ENCODE data around the gene MPL.

The MPL gene

DNA sequence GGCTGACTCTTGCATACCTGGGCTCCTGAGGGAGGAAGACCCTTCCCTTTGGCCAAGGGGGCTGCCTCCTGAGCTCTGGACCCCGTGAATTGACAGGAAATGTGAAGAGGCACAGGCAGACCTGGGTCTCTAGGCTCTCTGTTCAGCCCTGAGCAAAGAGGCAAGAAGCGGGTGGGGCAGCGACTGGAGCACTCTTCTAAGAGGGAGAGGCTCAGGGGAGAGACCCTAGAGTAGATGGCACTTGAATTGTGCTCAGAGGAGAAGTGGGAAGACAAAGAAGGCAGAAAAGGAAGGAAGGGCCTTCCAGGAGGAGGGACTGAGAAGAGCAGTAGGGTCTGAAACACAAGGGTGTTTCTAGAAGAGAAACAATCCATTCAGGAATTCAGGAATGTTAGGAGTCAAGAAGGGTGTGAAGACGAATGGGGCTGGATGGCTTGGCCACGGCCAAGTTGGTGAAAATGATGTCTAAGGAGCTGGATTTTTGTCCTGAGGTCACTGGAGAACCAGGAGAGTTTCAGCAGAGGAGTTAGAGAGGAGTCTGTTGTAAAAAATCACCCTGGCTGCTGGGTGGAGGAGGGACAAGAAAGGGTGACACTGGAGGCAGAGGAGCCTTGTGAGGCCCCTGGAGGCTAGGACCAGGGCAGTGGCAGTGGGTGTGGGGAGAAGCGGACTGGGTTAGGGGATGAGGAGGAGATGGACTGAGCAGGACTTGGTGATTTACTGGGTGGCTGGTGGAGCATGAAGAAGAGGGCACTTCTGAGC lies 31.5 kb upstream of the MPL start:
- CTCF ChIA-PET: interaction anchor here (0.7 kb wide), 1 partner anchor 109 kb away, joined by 3 read pairs; no protein-coding TSS in a partner anchor

DNA sequence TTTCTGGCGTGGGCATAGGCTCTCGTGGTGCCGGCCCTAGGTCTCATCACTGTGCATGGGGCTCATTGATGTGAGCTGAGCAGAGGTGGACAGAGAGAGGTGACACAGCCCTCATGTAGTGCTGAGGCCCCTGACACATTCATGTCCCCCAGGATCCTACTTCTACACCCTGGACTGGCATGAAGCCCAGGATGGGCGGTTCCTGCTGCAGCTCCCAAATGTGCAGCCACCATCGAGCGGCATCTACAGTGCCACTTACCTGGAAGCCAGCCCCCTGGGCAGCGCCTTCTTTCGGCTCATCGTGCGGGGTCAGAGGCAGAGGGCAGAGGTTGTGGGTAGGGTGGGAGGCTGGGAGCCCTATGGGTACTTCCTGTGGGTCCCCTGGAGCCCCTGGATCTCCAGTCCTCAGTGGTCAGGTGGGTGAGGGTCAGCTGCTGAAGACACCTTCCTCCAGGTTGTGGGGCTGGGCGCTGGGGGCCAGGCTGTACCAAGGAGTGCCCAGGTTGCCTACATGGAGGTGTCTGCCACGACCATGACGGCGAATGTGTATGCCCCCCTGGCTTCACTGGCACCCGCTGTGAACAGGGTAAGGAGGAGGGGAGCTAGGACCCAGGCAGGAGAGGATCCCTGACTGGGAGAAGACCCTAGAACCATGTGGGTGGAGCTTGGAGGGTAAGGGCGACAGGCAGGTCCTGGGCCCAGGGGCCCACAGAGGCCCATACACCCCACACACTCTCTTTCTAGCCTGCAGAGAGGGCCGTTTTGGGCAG lies 30.7 kb upstream of the MPL start:
- 99% methylated on average over 12 of the region's 17 CpGs for WGBS (ENCODE audit: insufficient coverage)
- POLR2A ChIA-PET: no interaction called here
- DNase-seq: no peak
- H3K9me3 ChIP-seq (ENCODE audit: control extremely low read depth in 1 of 5, control insufficient read depth in 4 of 5, insufficient read depth in 2 of 5, low read depth in 1 of 5, low read length in 4 of 5): no peaks in the 10 kb centered on the region
- H3K4me3 ChIP-seq (ENCODE audit: control insufficient read depth in 1 of 7, extremely low read depth in 1 of 7, insufficient read depth in 4 of 7, low read depth in 2 of 7, low read length in 6 of 7): no peak overlapping the region
- peaks cover 0 to 31% (median 20%) of the 10 kb centered on the region in 4 experiments for H3K4me1 ChIP-seq (ENCODE audit: control extremely low read depth in 1 of 4, control insufficient read depth in 4 of 4, insufficient read depth in 4 of 4, low read length in 3 of 4)
- H3K36me3 ChIP-seq (ENCODE audit: control insufficient read depth in 4 of 4, insufficient read depth in 4 of 4, low read length in 3 of 4): peaks cover 2 to 55% (median 30%) of the 10 kb centered on the region in 4 experiments
- CTCF ChIA-PET: interaction anchor here (1.3 to 1.5 kb wide), 2 partner anchors 22 to 62 kb away, joined by 3 to 5 read pairs; no protein-coding TSS in a partner anchor
- no peak overlapping the region for H3K27ac ChIP-seq (ENCODE audit: insufficient read depth in 1 of 2, low read depth in 1 of 2, low read length in 2 of 2, poor library complexity in 1 of 2, severe bottlenecking in 2 of 2)
- no peaks in the 10 kb centered on the region for H3K27me3 ChIP-seq (replicated peaks in 2 of 5; ENCODE audit: control insufficient read depth in 4 of 5, insufficient read depth in 5 of 5, low read length in 4 of 5)

More for the DNA sequence above, 31.5 kb upstream of the MPL start:
- H3K27me3 ChIP-seq (replicated peaks in 2 of 5; ENCODE audit: control insufficient read depth in 4 of 5, insufficient read depth in 5 of 5, low read length in 4 of 5): no peaks in the 10 kb centered on the region
- H3K4me1 ChIP-seq (ENCODE audit: control extremely low read depth in 1 of 4, control insufficient read depth in 4 of 4, insufficient read depth in 4 of 4, low read length in 3 of 4): peaks cover 0 to 36% (median 25%) of the 10 kb centered on the region in 4 experiments
- POLR2A ChIA-PET: interaction anchor here (1.0 kb wide), 1 partner anchor 70 kb away, joined by 3 read pairs; no protein-coding TSS in a partner anchor
- no peak for DNase-seq
- peaks cover 2 to 47% (median 26%) of the 10 kb centered on the region in 4 experiments for H3K36me3 ChIP-seq (ENCODE audit: control insufficient read depth in 4 of 4, insufficient read depth in 4 of 4, low read length in 3 of 4)
- H3K4me3 ChIP-seq (ENCODE audit: control insufficient read depth in 1 of 7, extremely low read depth in 1 of 7, insufficient read depth in 4 of 7, low read depth in 2 of 7, low read length in 6 of 7): no peak overlapping the region
- H3K27ac ChIP-seq (ENCODE audit: insufficient read depth in 1 of 2, low read depth in 1 of 2, low read length in 2 of 2, poor library complexity in 1 of 2, severe bottlenecking in 2 of 2): no peak overlapping the region
- 96% methylated on average over 6 of the region's 6 CpGs for WGBS (ENCODE audit: insufficient coverage)
- no peaks in the 10 kb centered on the region for H3K9me3 ChIP-seq (ENCODE audit: control extremely low read depth in 1 of 5, control insufficient read depth in 4 of 5, insufficient read depth in 2 of 5, low read depth in 1 of 5, low read length in 4 of 5)

DNA sequence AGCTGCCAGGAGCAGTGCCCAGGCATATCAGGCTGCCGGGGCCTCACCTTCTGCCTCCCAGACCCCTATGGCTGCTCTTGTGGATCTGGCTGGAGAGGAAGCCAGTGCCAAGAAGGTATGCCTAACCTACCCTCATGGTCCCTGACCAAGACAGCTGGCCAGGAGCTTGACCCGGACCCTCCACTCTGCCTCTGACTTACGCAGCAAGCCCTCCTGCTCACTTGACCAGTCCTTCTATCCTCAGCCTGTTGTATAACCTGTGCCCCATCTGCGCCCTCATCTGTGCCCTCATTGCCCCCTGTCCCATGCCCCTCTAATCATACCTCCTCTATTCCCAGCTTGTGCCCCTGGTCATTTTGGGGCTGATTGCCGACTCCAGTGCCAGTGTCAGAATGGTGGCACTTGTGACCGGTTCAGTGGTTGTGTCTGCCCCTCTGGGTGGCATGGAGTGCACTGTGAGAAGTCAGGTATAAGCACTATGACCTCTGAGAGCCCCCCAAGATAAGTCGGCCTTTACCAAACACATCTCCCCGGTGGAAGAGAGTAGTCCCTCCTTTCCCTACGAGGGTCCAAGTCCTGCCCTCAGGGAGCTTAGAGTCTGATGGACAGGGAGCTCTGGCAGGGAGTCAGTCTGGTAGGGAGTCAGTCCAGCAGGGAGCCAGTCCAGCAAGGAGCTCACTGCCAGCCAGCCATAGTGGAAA lies 30.0 kb upstream of the MPL start:
- Histone ChIP-seq H3K27ac (ENCODE audit: insufficient read depth in 1 of 2, low read depth in 1 of 2, low read length in 2 of 2, poor library complexity in 1 of 2, severe bottlenecking in 2 of 2) (no peak overlapping the region), H3K4me1 (ENCODE audit: control extremely low read depth in 1 of 4, control insufficient read depth in 4 of 4, insufficient read depth in 4 of 4, low read length in 3 of 4) (peaks cover 0 to 24% (median 14%) of the 10 kb centered on the region in 4 experiments), H3K36me3 (ENCODE audit: control insufficient read depth in 4 of 4, insufficient read depth in 4 of 4, low read length in 3 of 4) (peaks cover 4 to 62% (median 34%) of the 10 kb centered on the region in 4 experiments), H3K27me3 (replicated peaks in 2 of 5; ENCODE audit: control insufficient read depth in 4 of 5, insufficient read depth in 5 of 5, low read length in 4 of 5) (no peaks in the 10 kb centered on the region), H3K4me3 (ENCODE audit: control insufficient read depth in 1 of 7, extremely low read depth in 1 of 7, insufficient read depth in 4 of 7, low read depth in 2 of 7, low read length in 6 of 7) (no peak overlapping the region), H3K9me3 (ENCODE audit: control extremely low read depth in 1 of 5, control insufficient read depth in 4 of 5, insufficient read depth in 2 of 5, low read depth in 1 of 5, low read length in 4 of 5) (no peaks in the 10 kb centered on the region)
- ChIA-PET POLR2A (no interaction called here), CTCF (interaction anchor here (1.3 to 1.5 kb wide), 2 partner anchors 22 to 61 kb away, joined by 3 to 5 read pairs; no protein-coding TSS in a partner anchor)
- DNase-seq: no peak
- 99% methylated on average over 9 of the region's 9 CpGs for WGBS (ENCODE audit: insufficient coverage)

DNA sequence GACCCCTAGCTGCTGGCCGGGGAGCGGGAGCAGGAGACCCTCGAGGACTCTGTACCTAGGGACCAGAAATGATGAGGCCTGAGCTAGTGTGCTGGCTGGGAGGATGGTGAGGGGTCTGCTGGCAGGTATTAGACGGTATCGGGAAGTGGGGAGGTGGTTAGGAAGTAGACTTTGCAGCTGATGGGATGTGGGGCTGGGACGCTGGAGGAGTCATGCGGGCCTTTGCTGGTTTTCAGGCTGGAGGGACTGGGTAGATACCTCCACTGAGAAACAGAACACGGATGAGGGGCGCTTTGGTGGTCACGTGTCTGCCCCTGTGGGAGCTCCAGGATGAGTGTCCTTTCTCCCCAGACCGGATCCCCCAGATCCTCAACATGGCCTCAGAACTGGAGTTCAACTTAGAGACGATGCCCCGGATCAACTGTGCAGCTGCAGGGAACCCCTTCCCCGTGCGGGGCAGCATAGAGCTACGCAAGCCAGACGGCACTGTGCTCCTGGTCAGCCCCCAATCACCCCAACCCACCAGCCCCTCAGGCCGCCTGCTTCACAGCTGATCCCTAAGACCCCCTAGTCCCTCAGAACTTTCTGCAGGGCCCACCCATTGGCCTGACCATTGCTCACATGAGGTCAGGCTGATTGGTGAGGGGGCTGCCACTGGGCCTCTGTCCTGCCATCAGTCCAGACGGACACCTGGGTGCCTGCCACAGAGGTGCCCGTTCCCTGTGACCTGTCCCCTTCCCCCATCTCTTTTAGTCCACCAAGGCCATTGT lies 28.8 kb upstream of the MPL start:
- POLR2A ChIA-PET: no interaction called here
- Histone ChIP-seq H3K36me3 (ENCODE audit: control insufficient read depth in 4 of 4, insufficient read depth in 4 of 4, low read length in 3 of 4) (peaks cover 4 to 74% (median 41%) of the 10 kb centered on the region in 4 experiments), H3K9me3 (ENCODE audit: control extremely low read depth in 1 of 5, control insufficient read depth in 4 of 5, insufficient read depth in 2 of 5, low read depth in 1 of 5, low read length in 4 of 5) (no peaks in the 10 kb centered on the region), H3K4me1 (ENCODE audit: control extremely low read depth in 1 of 4, control insufficient read depth in 4 of 4, insufficient read depth in 4 of 4, low read length in 3 of 4) (peaks cover 0 to 13% (median 9%) of the 10 kb centered on the region in 4 experiments), H3K27ac (ENCODE audit: insufficient read depth in 1 of 2, low read depth in 1 of 2, low read length in 2 of 2, poor library complexity in 1 of 2, severe bottlenecking in 2 of 2) (no peak overlapping the region), H3K4me3 (ENCODE audit: control insufficient read depth in 1 of 7, extremely low read depth in 1 of 7, insufficient read depth in 4 of 7, low read depth in 2 of 7, low read length in 6 of 7) (no peak overlapping the region), H3K27me3 (replicated peaks in 2 of 5; ENCODE audit: control insufficient read depth in 4 of 5, insufficient read depth in 5 of 5, low read length in 4 of 5) (no peaks in the 10 kb centered on the region)
- WGBS (ENCODE audit: insufficient coverage): 98% methylated on average over 15 of the region's 20 CpGs
- no peak for DNase-seq
- CTCF ChIA-PET: interaction anchor here (1.3 kb wide), 1 partner anchor 60 kb away, joined by 3 read pairs; no protein-coding TSS in a partner anchor

DNA sequence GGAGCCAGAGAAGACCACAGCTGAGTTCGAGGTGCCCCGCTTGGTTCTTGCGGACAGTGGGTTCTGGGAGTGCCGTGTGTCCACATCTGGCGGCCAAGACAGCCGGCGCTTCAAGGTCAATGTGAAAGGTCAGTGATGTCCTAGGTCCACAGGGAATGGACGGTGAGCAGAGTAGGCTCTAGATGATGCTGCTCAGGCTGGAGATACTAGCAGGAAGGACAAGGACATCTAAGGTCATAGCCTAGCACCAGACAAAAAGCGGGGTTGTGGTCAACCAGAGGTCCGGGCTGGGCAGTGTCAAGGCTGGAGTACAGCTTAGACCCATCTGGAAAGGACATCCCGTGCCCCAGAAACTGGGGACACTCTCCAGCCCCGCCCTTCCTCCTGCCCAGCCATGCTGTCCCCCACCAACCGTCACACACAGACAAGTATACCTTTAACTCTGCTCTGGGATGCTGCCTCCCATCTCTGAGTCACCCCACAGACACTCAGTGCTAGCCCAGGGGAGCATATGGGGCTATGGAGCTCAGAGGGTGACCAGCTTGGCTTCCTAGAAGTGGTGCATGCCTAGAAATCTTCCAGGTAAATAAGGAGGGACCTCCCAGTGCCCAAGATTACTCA lies 28.1 kb upstream of the MPL start:
- peaks cover 4 to 75% (median 44%) of the 10 kb centered on the region in 4 experiments for H3K36me3 ChIP-seq (ENCODE audit: control insufficient read depth in 4 of 4, insufficient read depth in 4 of 4, low read length in 3 of 4)
- H3K9me3 ChIP-seq (ENCODE audit: control extremely low read depth in 1 of 5, control insufficient read depth in 4 of 5, insufficient read depth in 2 of 5, low read depth in 1 of 5, low read length in 4 of 5): no peaks in the 10 kb centered on the region
- H3K27me3 ChIP-seq (replicated peaks in 2 of 5; ENCODE audit: control insufficient read depth in 4 of 5, insufficient read depth in 5 of 5, low read length in 4 of 5): no peaks in the 10 kb centered on the region
- no peak overlapping the region for H3K27ac ChIP-seq (ENCODE audit: insufficient read depth in 1 of 2, low read depth in 1 of 2, low read length in 2 of 2, poor library complexity in 1 of 2, severe bottlenecking in 2 of 2)
- peaks cover 0 to 6% (median 2%) of the 10 kb centered on the region in 4 experiments for H3K4me1 ChIP-seq (ENCODE audit: control extremely low read depth in 1 of 4, control insufficient read depth in 4 of 4, insufficient read depth in 4 of 4, low read length in 3 of 4)
- no peak overlapping the region for H3K4me3 ChIP-seq (ENCODE audit: control insufficient read depth in 1 of 7, extremely low read depth in 1 of 7, insufficient read depth in 4 of 7, low read depth in 2 of 7, low read length in 6 of 7)
- no peak for DNase-seq
- 99% methylated on average over 12 of the region's 13 CpGs for WGBS (ENCODE audit: insufficient coverage)
- ChIA-PET CTCF (no interaction called here), POLR2A (no interaction called here)

DNA sequence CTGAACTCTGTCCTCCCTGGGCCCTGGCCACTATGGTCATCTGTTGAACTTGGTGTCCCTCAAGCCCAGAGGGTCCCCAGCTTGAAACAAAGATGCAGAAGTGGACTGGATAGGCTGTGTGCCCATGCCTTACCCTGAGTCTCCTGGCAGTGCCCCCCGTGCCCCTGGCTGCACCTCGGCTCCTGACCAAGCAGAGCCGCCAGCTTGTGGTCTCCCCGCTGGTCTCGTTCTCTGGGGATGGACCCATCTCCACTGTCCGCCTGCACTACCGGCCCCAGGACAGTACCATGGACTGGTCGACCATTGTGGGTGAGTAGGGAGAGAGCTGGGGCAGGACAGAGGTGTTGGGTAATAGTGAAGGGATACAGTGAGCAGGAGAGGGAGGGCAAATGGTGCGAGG lies 26.1 kb upstream of the MPL start:
- H3K4me3 ChIP-seq (ENCODE audit: control insufficient read depth in 1 of 7, extremely low read depth in 1 of 7, insufficient read depth in 4 of 7, low read depth in 2 of 7, low read length in 6 of 7): no peak overlapping the region
- H3K27me3 ChIP-seq (replicated peaks in 2 of 5; ENCODE audit: control insufficient read depth in 4 of 5, insufficient read depth in 5 of 5, low read length in 4 of 5): no peaks in the 10 kb centered on the region
- H3K4me1 ChIP-seq (ENCODE audit: control extremely low read depth in 1 of 4, control insufficient read depth in 4 of 4, insufficient read depth in 4 of 4, low read length in 3 of 4): no peaks in the 10 kb centered on the region
- H3K36me3 ChIP-seq (ENCODE audit: control insufficient read depth in 4 of 4, insufficient read depth in 4 of 4, low read length in 3 of 4): peaks cover 4 to 68% (median 44%) of the 10 kb centered on the region in 4 experiments
- ChIA-PET POLR2A (no interaction called here), CTCF (no interaction called here)
- no peak overlapping the region for H3K27ac ChIP-seq (ENCODE audit: insufficient read depth in 1 of 2, low read depth in 1 of 2, low read length in 2 of 2, poor library complexity in 1 of 2, severe bottlenecking in 2 of 2)
- H3K9me3 ChIP-seq (ENCODE audit: control extremely low read depth in 1 of 5, control insufficient read depth in 4 of 5, insufficient read depth in 2 of 5, low read depth in 1 of 5, low read length in 4 of 5): no peaks in the 10 kb centered on the region
- DNase-seq: no peak
- WGBS (ENCODE audit: insufficient coverage): 94% methylated on average over 8 of the region's 9 CpGs

All from common myeloid progenitor, CD34-positive (primary cell).